Neutrophil (primary cell): Measurements from ENCODE around the gene ZFP28.

Experiments
- H3K27ac ChIP-seq: fragments of 200-600 bp; sonication (generic); 2 replicates; pipeline ENCODE4 v1.5.1; 2016; ENCODE audit warnings: mild to moderate bottlenecking, moderate library complexity
- H3K27me3 ChIP-seq: fragments of 200-600 bp; sonication (generic); 2 replicates; pipeline ENCODE4 v1.6.0; 2016; ENCODE audit warnings: mild to moderate bottlenecking
- H3K36me3 ChIP-seq: fragments of 200-600 bp; sonication (generic); 2 replicates; pipeline ENCODE4 v1.5.1; 2017
- H3K4me1 ChIP-seq, 2 experiments: fragments of 200-600 bp in 1 of 2; sonication (generic) in 1 of 2; 1 replicate in 1 of 2; 2 replicates in 1 of 2; pipeline versions ENCODE4 v1.5.1 to v1.6.1; 2013 to 2016; ENCODE audit warnings: low read depth in 1 of 2, low read length in 1 of 2, mild to moderate bottlenecking in 1 of 2, moderate library complexity in 1 of 2; ENCODE audit not compliant: control insufficient read depth in 1 of 2, insufficient read depth in 1 of 2
- H3K4me3 ChIP-seq, 2 experiments: fragments of 200-600 bp in 1 of 2; sonication (generic) in 1 of 2; 1 replicate in 1 of 2; 2 replicates in 1 of 2; pipeline ENCODE4 v1.5.1; 2013 to 2016; ENCODE audit warnings: low read depth in 1 of 2, low read length in 1 of 2, mild to moderate bottlenecking in 1 of 2, moderate library complexity in 1 of 2
- H3K9me3 ChIP-seq: fragments of 200-600 bp; sonication (generic); 2 replicates; pipeline ENCODE4 v1.5.1; 2016
- TF ChIP-seq, protein P1 (sequence below): fragments of 200-600 bp; sonication (generic); IDR thresholded peaks from 2 replicates; pipeline ENCODE4 v1.5.1; 2016; ENCODE audit warnings: antibody characterized with exemption

ZFP28 gene

DNA sequence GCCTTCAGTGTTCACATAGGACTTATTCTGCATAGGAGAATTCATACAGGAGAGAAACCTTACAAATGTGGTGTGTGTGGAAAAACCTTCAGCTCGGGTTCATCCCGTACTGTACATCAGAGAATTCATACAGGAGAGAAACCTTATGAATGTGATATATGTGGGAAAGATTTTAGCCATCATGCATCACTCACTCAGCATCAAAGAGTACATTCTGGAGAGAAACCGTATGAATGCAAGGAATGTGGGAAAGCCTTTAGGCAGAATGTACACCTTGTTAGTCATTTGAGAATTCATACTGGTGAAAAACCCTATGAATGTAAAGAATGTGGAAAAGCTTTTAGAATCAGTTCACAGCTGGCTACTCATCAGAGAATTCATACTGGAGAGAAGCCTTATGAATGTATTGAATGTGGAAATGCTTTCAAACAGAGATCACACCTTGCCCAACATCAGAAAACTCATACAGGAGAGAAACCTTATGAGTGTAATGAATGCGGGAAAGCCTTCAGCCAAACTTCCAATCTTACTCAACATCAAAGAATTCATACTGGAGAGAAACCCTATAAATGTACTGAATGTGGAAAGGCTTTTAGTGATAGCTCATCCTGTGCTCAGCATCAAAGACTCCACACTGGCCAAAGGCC is 13.4 kb upstream of the ZFP28 start:
- no peaks in the 10 kb centered on the region for H3K4me1 ChIP-seq
- H3K9me3 ChIP-seq: peaks cover 47% of the 10 kb centered on the region

DNA sequence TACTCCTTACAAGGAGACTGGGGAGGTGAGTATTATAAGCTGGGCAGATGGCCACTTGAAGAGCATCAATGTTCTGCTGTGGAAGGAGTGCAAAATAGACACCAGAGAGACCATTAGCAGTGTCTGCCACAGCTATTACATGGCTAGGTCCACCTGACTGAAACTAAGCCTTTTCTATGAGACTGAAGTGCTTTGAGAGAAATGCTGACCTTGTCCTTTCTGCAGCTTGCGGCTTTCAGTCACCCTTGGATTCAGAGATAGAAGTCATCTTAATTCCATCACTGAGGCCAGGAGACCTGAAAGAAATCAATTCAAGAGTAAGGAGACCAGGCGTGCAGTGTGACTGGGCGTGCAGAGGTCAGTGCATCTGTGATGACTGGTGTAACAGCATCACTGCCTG is 1.3 kb upstream of the ZFP28 start:
- H3K27me3 ChIP-seq: no peaks in the 10 kb centered on the region
- H3K4me1 ChIP-seq: peaks cover 13 to 14% of the 10 kb centered on the region in 2 experiments
- H3K27ac ChIP-seq: no peak overlapping the region
- TF ChIP-seq, protein P1, sequence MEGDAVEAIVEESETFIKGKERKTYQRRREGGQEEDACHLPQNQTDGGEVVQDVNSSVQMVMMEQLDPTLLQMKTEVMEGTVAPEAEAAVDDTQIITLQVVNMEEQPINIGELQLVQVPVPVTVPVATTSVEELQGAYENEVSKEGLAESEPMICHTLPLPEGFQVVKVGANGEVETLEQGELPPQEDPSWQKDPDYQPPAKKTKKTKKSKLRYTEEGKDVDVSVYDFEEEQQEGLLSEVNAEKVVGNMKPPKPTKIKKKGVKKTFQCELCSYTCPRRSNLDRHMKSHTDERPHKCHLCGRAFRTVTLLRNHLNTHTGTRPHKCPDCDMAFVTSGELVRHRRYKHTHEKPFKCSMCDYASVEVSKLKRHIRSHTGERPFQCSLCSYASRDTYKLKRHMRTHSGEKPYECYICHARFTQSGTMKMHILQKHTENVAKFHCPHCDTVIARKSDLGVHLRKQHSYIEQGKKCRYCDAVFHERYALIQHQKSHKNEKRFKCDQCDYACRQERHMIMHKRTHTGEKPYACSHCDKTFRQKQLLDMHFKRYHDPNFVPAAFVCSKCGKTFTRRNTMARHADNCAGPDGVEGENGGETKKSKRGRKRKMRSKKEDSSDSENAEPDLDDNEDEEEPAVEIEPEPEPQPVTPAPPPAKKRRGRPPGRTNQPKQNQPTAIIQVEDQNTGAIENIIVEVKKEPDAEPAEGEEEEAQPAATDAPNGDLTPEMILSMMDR: no peak
- H3K4me3 ChIP-seq: peak overlapping the region in 1 of 2 experiments; percentile 78
- no peaks in the 10 kb centered on the region for H3K36me3 ChIP-seq
- peaks cover 18% of the 10 kb centered on the region for H3K9me3 ChIP-seq

More for the DNA sequence above, 13.4 kb upstream of the ZFP28 start:
- no peak overlapping the region for H3K27ac ChIP-seq
- no peaks in the 10 kb centered on the region for H3K27me3 ChIP-seq
- no peak overlapping the region for H3K4me3 ChIP-seq
- TF ChIP-seq, protein P1: no peak
- H3K36me3 ChIP-seq: no peaks in the 10 kb centered on the region

DNA sequence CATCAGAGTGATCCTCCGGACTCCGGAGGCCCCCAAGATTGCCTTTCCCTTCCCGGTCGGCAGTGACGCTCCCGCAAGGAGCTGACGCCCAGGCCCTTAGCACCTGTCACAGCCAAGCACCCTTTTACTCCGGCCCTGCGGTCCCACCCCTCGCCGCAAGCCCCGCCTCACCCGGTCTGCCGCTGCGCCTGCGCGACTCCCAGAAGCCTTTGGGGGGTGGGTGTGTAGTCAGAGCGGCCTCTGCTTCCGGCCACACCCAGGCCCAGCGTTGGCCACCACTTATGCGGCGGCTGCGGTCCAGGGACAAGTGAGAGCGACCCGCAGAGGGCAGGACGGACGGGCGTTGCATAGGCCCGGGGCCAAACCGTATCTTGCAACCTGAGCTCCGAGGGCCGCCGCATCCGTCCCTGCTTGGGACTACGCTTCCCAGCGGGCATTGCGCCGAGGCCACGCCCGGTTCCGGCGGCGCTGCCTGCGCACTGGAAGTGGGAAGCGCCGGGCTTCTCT is 441 bp upstream of the ZFP28 start:
- H3K27ac ChIP-seq: peak overlapping the region; percentile 88
- no peaks in the 10 kb centered on the region for H3K36me3 ChIP-seq
- H3K27me3 ChIP-seq: no peaks in the 10 kb centered on the region
- H3K9me3 ChIP-seq: peaks cover 14% of the 10 kb centered on the region
- H3K4me1 ChIP-seq: peaks cover 13 to 14% of the 10 kb centered on the region in 2 experiments
- H3K4me3 ChIP-seq: peak overlapping the region; percentile 77 to 78
- TF ChIP-seq, protein P1: no peak

DNA sequence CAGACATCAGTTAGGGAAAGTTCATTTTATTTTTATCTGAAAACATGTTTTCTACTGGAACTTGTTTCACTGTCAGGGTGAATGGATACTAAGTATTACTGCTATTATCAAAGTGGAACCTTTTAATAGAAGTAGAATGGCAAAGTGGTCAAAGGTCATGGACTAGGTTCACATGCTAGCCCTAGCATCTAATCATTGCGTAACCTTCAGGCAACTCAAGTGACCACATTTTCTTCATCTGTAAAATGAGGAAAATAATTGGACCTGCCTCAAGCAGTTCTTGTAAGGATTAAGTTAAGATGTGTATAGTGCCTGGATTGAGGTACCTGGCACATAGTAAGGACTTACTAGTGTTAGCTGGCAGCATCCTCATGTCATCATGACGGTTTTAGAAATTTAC is 5.0 kb downstream of the ZFP28 start:
- no peaks in the 10 kb centered on the region for H3K27me3 ChIP-seq
- TF ChIP-seq, protein P1: no peak
- no peak overlapping the region for H3K27ac ChIP-seq
- peaks cover 6% of the 10 kb centered on the region in 2 experiments for H3K4me1 ChIP-seq
- H3K36me3 ChIP-seq: no peaks in the 10 kb centered on the region
- no peak overlapping the region for H3K4me3 ChIP-seq
- peaks cover 24% of the 10 kb centered on the region for H3K9me3 ChIP-seq

DNA sequence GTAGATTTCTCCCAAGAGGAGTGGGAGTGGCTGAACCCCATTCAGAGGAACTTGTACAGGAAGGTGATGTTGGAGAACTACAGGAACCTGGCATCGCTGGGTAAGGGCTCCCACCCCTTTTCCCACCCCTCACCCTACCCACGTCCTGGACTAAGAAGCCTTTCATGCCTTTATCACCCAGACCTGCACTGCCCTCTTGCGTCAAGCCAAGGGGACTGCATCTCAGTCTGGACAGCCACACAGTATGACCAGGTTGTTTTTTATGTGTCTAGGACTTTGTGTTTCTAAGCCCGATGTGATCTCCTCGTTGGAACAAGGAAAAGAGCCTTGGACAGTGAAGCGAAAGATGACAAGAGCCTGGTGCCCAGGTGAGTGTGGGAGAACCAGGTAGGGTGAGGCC is 8.8 kb downstream of the ZFP28 start:
- TF ChIP-seq, protein P1: no peak
- Histone ChIP-seq H3K9me3 (peaks cover 28% of the 10 kb centered on the region), H3K27me3 (no peaks in the 10 kb centered on the region), H3K36me3 (peaks cover 5% of the 10 kb centered on the region), H3K4me3 (no peak overlapping the region), H3K4me1 (no peaks in the 10 kb centered on the region), H3K27ac (no peak overlapping the region)
